Stimulated activated CD8-positive, alpha-beta memory T cell treated with anti-CD3 and anti-CD28 coated beads, Interleukin-15, amount 100 ng/mL, for 4 hours (primary cell): ENCODE results near the gene HOXD4.

ENCODE experiments used
- DNase-seq, 2 donors: peaks; one replicate each; pipeline ENCODE4 v3.0.0-alpha.2; 2020; ENCODE audit warnings: low read depth in 2 of 2

Gene HOXD4

GRCh38 chr2:176139661-176140512 lies 11.5 kb upstream of the HOXD4 start:
- no peak for DNase-seq

GRCh38 chr2:176140513-176141317 lies 10.6 kb upstream of the HOXD4 start:
- DNase-seq, result peak in 1 of 2 donors; percentile 18

GRCh38 chr2:176142281-176142680 lies 9.1 kb upstream of the HOXD4 start:
- DNase-seq, result no peak

GRCh38 chr2:176145085-176145969 lies 6.0 kb upstream of the HOXD4 start:
- DNase-seq, result no peak

GRCh38 chr2:176146101-176146500 lies 5.2 kb upstream of the HOXD4 start:
- DNase-seq, result no peak

- DNase-seq, result no peak
Measured at GRCh38 chr2:176146645-176147044, 4.7 kb upstream of the HOXD4 start.

GRCh38 chr2:176147210-176147799 lies 4.0 kb upstream of the HOXD4 start:
- no peak for DNase-seq

- no peak for DNase-seq
Measured at GRCh38 chr2:176147800-176148496, 3.4 kb upstream of the HOXD4 start.

- DNase-seq, result no peak
Measured at GRCh38 chr2:176148751-176149421, 2.5 kb upstream of the HOXD4 start.

- DNase-seq, result no peak
Measured at GRCh38 chr2:176149481-176149938, 1.8 kb upstream of the HOXD4 start.

GRCh38 chr2:176149939-176150583 lies 1.3 kb upstream of the HOXD4 start:
- DNase-seq, result no peak

- DNase-seq, result no peak
Measured at GRCh38 chr2:176150584-176151441, 537 bp upstream of the HOXD4 start.

- DNase-seq, result no peak
Measured at GRCh38 chr2:176152350-176153181, 1.2 kb downstream of the HOXD4 start.

- DNase-seq, result no peak
Measured at GRCh38 chr2:176154576-176155252, 3.4 kb downstream of the HOXD4 start.

- no peak for DNase-seq
Measured at GRCh38 chr2:176155356-176156044, 4.2 kb downstream of the HOXD4 start.

- no peak for DNase-seq
Measured at GRCh38 chr2:176156301-176156806, 5.0 kb downstream of the HOXD4 start.
